Activated CD4-positive, CD25-positive, alpha-beta regulatory T cell treated with anti-CD3 and anti-CD28 coated beads, Interleukin-2, amount 50 U/mL, for 24 hours (primary cell): Measurements from ENCODE around the gene SLC10A4.
"Not testable (repeated sequence)": the region's sequence is repeated elsewhere in the genome, so short reads cannot be mapped to it uniquely, and the experiment has no call there.

Experiments
- ATAC-seq, 2 donors: fragments of 150-1000 bp; cut with Tn5 transposase; one replicate each; pipeline ENCODE4 v1.10.0; 2021; ENCODE audit warnings: mild to moderate bottlenecking in 1 of 2, moderate library complexity in 1 of 2

SLC10A4 gene

GRCh38 chr4:48483006-48483776, at the start of gene SLC10A4:
TSS of gene SLC10A4 (plus strand) at chr4:48483343. CDS start at chr4:48483562, 219 bp downstream.
- peak in 1 of 2 donors; percentile 43 for ATAC-seq

- ATAC-seq: no peak
Observed at GRCh38 chr4:48436318-48436717, 46.8 kb upstream of the SLC10A4 start.

- ATAC-seq: no peak
Observed at GRCh38 chr4:48439988-48440387, 43.2 kb upstream of the SLC10A4 start.

GRCh38 chr4:48440914-48441313, 42.2 kb upstream of the SLC10A4 start:
- ATAC-seq: not testable (repeated sequence)

GRCh38 chr4:48445704-48446103, 37.4 kb upstream of the SLC10A4 start:
- ATAC-seq: no peak

- no peak for ATAC-seq
Observed at GRCh38 chr4:48446642-48447041, 36.5 kb upstream of the SLC10A4 start.

- ATAC-seq: no peak
Observed at GRCh38 chr4:48449151-48449550, 34.0 kb upstream of the SLC10A4 start.

GRCh38 chr4:48450740-48451139, 32.4 kb upstream of the SLC10A4 start:
- no peak for ATAC-seq

GRCh38 chr4:48451656-48452055, 31.5 kb upstream of the SLC10A4 start:
- not testable (repeated sequence) for ATAC-seq

- ATAC-seq: no peak
Observed at GRCh38 chr4:48454591-48454990, 28.6 kb upstream of the SLC10A4 start.

GRCh38 chr4:48461000-48461399, 22.1 kb upstream of the SLC10A4 start:
- ATAC-seq: no peak

GRCh38 chr4:48462363-48462762, 20.8 kb upstream of the SLC10A4 start:
- ATAC-seq: no peak

GRCh38 chr4:48467442-48467841, 15.7 kb upstream of the SLC10A4 start:
- ATAC-seq: no peak

GRCh38 chr4:48467891-48468290, 15.3 kb upstream of the SLC10A4 start:
- ATAC-seq: no peak

- no peak for ATAC-seq
Observed at GRCh38 chr4:48470137-48470536, 13.0 kb upstream of the SLC10A4 start.

GRCh38 chr4:48470570-48470969, 12.6 kb upstream of the SLC10A4 start:
- no peak for ATAC-seq

GRCh38 chr4:48472794-48473193, 10.3 kb upstream of the SLC10A4 start:
- no peak for ATAC-seq

- no peak for ATAC-seq
Observed at GRCh38 chr4:48475770-48476169, 7.4 kb upstream of the SLC10A4 start.

- ATAC-seq: no peak
Observed at GRCh38 chr4:48478273-48478672, 4.9 kb upstream of the SLC10A4 start.

GRCh38 chr4:48481581-48481980, 1.6 kb upstream of the SLC10A4 start:
- no peak for ATAC-seq

GRCh38 chr4:48483777-48484493, 792 bp downstream of the SLC10A4 start:
- ATAC-seq: peak in 1 of 2 donors; percentile 48

GRCh38 chr4:48484494-48485168, 1.5 kb downstream of the SLC10A4 start:
- ATAC-seq: no peak

- no peak for ATAC-seq
Observed at GRCh38 chr4:48489683-48490011, 6.5 kb downstream of the SLC10A4 start.
